Measurements from ENCODE around the gene HIGD2A.

DNA sequence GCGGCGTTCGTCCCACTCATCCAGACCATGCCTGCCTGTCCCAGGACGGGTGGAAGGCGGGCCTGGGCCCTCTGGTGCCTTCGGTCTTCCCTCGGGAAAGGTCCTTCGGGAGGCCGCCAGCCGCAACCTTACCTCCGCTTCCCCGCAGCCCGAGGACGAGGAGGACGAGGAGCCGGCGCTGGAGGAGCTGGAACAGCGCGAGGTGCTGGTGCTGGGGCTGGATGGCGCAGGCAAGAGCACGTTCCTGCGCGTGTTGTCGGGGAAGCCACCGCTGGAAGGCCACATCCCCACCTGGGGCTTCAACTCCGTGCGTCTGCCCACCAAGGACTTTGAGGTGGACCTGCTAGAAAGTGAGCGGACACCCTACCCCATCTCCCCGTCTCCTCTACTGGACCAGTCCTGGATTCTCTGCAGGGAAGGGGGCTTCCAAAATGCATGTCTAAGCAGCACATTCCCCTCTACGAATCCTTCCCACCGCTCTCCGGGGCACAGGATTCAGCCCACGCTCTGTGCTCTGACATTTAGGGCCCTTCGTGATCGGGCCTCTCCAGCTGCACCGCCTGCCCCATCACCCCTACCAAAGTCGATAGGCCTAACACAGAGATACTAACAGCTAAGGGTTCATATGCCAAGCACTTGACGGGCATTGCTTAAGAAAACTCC is 22.2 kb upstream of the HIGD2A start:
- TF ChIP-seq, protein P1, sequence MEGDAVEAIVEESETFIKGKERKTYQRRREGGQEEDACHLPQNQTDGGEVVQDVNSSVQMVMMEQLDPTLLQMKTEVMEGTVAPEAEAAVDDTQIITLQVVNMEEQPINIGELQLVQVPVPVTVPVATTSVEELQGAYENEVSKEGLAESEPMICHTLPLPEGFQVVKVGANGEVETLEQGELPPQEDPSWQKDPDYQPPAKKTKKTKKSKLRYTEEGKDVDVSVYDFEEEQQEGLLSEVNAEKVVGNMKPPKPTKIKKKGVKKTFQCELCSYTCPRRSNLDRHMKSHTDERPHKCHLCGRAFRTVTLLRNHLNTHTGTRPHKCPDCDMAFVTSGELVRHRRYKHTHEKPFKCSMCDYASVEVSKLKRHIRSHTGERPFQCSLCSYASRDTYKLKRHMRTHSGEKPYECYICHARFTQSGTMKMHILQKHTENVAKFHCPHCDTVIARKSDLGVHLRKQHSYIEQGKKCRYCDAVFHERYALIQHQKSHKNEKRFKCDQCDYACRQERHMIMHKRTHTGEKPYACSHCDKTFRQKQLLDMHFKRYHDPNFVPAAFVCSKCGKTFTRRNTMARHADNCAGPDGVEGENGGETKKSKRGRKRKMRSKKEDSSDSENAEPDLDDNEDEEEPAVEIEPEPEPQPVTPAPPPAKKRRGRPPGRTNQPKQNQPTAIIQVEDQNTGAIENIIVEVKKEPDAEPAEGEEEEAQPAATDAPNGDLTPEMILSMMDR (IDR thresholded peaks at IDR 0.05): no peak
- TF ChIP-seq ZFX (IDR thresholded peaks at IDR 0.05; ENCODE audit: borderline replicate concordance): no peak
